Stomach (tissue), 9 donors: ENCODE results near the gene STK11. TPM values are rescaled to one million over a fixed set of nuclear protein-coding genes. Genes with fewer than 3 reads are reported as not detected.
"Not testable (repeated sequence)": the region's sequence is repeated elsewhere in the genome, so short reads cannot be mapped to it uniquely, and the experiment has no call there.

ENCODE experiments used
- DNase-seq, 2 donors: peaks; one replicate each; pipeline versions ENCODE4 v3.0.0 to v3.0.0-alpha.2; 2013 to 2019
- H3K27ac ChIP-seq, 5 donors: fragments of 200-600 bp in 4 of 5; sonication (generic) in 4 of 5; one replicate each; pipeline ENCODE4 v1.5.1; 2013 to 2019; ENCODE audit warnings: mild to moderate bottlenecking in 1 of 5, moderate library complexity in 1 of 5
- H3K27me3 ChIP-seq, 3 donors: fragments of 200-600 bp; sonication (generic); one replicate each; pipeline ENCODE4 v1.5.1; 2017 to 2019; ENCODE audit warnings: mixed run types in 1 of 3
- H3K36me3 ChIP-seq, 4 donors: fragments of 200-600 bp; sonication (generic); 1 replicate in 3 of 4; 2 replicates in 1 of 4; pipeline ENCODE4 v1.5.1; 2016 to 2019
- H3K4me1 ChIP-seq, 4 donors: fragments of 200-600 bp; sonication (generic); one replicate each; pipeline ENCODE4 v1.5.1; 2016 to 2019
- H3K4me3 ChIP-seq, 4 donors: fragments of 200-600 bp; sonication (generic) in 3 of 4; one replicate each; pipeline ENCODE4 v1.5.1; 2016 to 2019; ENCODE audit warnings: mild to moderate bottlenecking in 1 of 4
- H3K9me3 ChIP-seq, 4 donors: fragments of 200-600 bp; sonication (generic); one replicate each; pipeline ENCODE4 v1.5.1; 2016 to 2019
- CTCF ChIP-seq, 7 experiments: fragments of 450-650 bp in 4 of 7; fragments of 200-600 bp in 3 of 7; sonication (generic) in 3 of 7; IDR thresholded peaks; one replicate each; pipeline ENCODE4 v1.5.1; 2016 to 2019; ENCODE audit warnings: antibody characterized with exemption in 7 of 7, control low read depth in 2 of 7, mild to moderate bottlenecking in 1 of 7
- EP300 ChIP-seq: sonication (generic); formaldehyde crosslinking; IDR thresholded peaks from one replicate; pipeline ENCODE4 v1.6.1; 2017; ENCODE audit warnings: antibody characterized with exemption
- POLR2A ChIP-seq, 4 donors: fragments of 450-650 bp; IDR thresholded peaks; one replicate each; pipeline ENCODE4 v1.6.1; 2016; ENCODE audit warnings: antibody characterized with exemption in 4 of 4, control low read depth in 2 of 4, mild to moderate bottlenecking in 1 of 4, moderate library complexity in 1 of 4
- POLR2AphosphoS5 ChIP-seq, 3 donors: sonication (generic); formaldehyde crosslinking; IDR thresholded peaks; one replicate each; pipeline ENCODE4 v1.6.1; 2016; ENCODE audit warnings: antibody characterized with exemption in 3 of 3
- WGBS, 5 donors: extraction: QIAGEN DNeasy Blood & Tissue Kit in 3 of 5; methylation state at CpG; one replicate each; pipeline versions ENCODE4 v1.1.5 to v1.1.7; 2013 to 2018; 5-methylcytosine and 5-hydroxymethylcytosine counted together
- intact Hi-C: fragments of 100-400 bp; cut with DNase I; formaldehyde crosslinking; loops from one replicate; pipeline ENCODE4 v1.15.1; 2023; ENCODE audit warnings: low total_unique reads
- polyA plus RNA-seq, 3 donors: library from polyadenylated mRNA; stranded (reverse); fragments of 200-250 nt; gene quantifications; one replicate each; pipeline ENCODE4 v1.2.3, GENCODE V29; 2013
- total RNA-seq, 5 donors: library from RNA; depleted of rRNA; stranded (reverse); fragments of >200 nt; gene quantifications; one replicate each; pipeline versions ENCODE4 v1.1.0 to v1.2.3, GENCODE V29; 2014 to 2016
- donor health status: healthy with polysubstance abuse.
- donor health status: Bipolar disorder and iron deficiency.
- donor health status: healthy.

Gene STK11
- total and polyA plus RNA-seq, 8 donors, result 43.1 to 368 (median 63.1) TPM

- Histone ChIP-seq H3K4me1 (peaks cover 66 to 79% (median 78%) of the 10 kb centered on the region in 4 donors), H3K4me3 (peak overlapping the region; percentile 1 to 84 (median 20)), H3K27ac (peak overlapping the region; percentile 80 to 100 (median 95)), H3K9me3 (no peaks in the 10 kb centered on the region), H3K27me3 (no peaks in the 10 kb centered on the region), H3K36me3 (peaks cover 0 to 5% (median 0%) of the 10 kb centered on the region in 4 donors)
- TF ChIP-seq EP300 (no peak), POLR2AphosphoS5 (IDR thresholded peaks at IDR 0.05) (peak in 1 of 3 donors; percentile 66)
- intact Hi-C loops, result loop anchor here (2.0 kb wide), 1 partner anchor 22 kb away; no protein-coding TSS in a partner anchor
- 2 to 31% (median 10%) methylated on average over 8 to 31 of the region's 31 CpGs for WGBS, 5 donors
- DNase-seq, result peak; percentile 70 to 88
These were observed 39.3 kb downstream of the STK11 start for GRCh38 chr19:1244693-1245451.

- intact Hi-C loops, result loop anchor here (2.0 kb wide), 1 partner anchor 21 kb away; no protein-coding TSS in a partner anchor
- peak overlapping the region in 3 of 4 donors; percentile 12 to 84 (median 28) for H3K4me3 ChIP-seq
- TF ChIP-seq EP300 (peak; percentile 80), POLR2AphosphoS5 (IDR thresholded peaks at IDR 0.05) (peak; percentile 31 to 60 (median 50)), POLR2A (IDR thresholded peaks at IDR 0.05) (no peak), CTCF (IDR thresholded peaks at IDR 0.05) (no peak)
These were observed 40.1 kb downstream of the STK11 start for GRCh38 chr19:1245494-1246264.

DNA sequence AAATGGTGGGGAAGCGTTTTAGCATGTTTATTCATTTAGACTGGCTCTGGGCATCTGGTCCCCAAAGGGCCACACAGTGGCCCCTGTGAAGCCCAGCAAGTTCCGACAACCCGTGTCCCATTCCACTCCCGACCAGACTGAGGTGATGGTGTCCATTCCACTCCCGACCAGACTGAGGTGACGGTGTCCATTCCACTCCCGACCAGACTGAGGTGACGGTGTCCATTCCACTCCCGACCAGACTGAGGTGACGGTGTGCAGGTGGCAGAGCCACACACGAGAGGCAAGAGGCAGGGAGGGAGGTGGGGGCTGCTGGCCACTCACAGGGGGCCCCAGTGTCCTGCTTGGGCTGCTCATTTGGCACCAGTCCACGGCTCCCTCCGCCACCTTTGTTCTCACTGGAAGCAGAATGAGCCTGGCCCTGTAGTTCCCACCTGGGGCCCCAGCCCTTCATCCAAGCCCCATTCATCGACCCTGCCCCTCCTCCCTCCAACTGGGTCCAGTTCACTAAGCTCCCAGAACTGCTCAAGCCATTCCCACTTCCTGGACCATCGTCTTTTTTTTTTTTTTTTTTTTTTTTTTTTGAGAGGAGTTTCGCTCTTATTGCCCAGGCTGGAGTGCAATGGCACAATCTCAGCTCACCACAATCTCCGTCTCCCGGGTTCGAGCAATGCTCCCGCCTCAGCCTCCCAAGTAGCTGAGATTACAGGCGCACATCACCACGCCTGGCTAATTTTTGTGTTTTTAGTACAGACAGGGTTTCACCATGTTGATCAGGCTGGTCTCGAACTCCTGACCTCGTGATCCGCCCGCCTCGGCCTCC, 40.9 kb downstream of the STK11 start:
- intact Hi-C loops, H3K27me3 ChIP-seq, H3K9me3 ChIP-seq, H3K4me3 ChIP-seq: not testable (repeated sequence)
- peak in 1 of 2 donors; percentile 82 for DNase-seq
- 68 to 75% (median 74%) methylated on average over 22 to 27 of the region's 27 CpGs for WGBS, 5 donors
- H3K4me1 ChIP-seq, result peaks cover 56 to 69% (median 67%) of the 10 kb centered on the region in 4 donors
- H3K36me3 ChIP-seq, result peaks cover 2 to 18% (median 10%) of the 10 kb centered on the region in 4 donors
- H3K27ac ChIP-seq, result peak overlapping the region; percentile 13 to 100 (median 95)

More at GRCh38 chr19:1245494-1246264, 40.1 kb downstream of the STK11 start:
- H3K4me1 ChIP-seq, result peaks cover 62 to 71% (median 71%) of the 10 kb centered on the region in 4 donors
- peaks cover 0 to 10% (median 4%) of the 10 kb centered on the region in 4 donors for H3K36me3 ChIP-seq
- no peaks in the 10 kb centered on the region for H3K9me3 ChIP-seq
- no peaks in the 10 kb centered on the region for H3K27me3 ChIP-seq
- WGBS, 5 donors, result 53 to 59% (median 59%) methylated on average over 10 to 26 of the region's 26 CpGs
- peak; percentile 69 to 74 for DNase-seq
- peak overlapping the region; percentile 80 to 100 (median 95) for H3K27ac ChIP-seq

- Histone ChIP-seq H3K27ac (peak overlapping the region; percentile 95 to 100 (median 100)), H3K27me3 (no peaks in the 10 kb centered on the region), H3K4me1 (peaks cover 60 to 74% (median 66%) of the 10 kb centered on the region in 4 donors), H3K36me3 (peaks cover 9 to 25% (median 15%) of the 10 kb centered on the region in 4 donors), H3K9me3 (no peaks in the 10 kb centered on the region), H3K4me3 (peak overlapping the region; percentile 68 to 94 (median 84))
- 51 to 78% (median 60%) methylated on average over 5 to 8 of the region's 8 CpGs for WGBS, 5 donors
- TF ChIP-seq EP300 (no peak), POLR2A (IDR thresholded peaks at IDR 0.05) (no peak), POLR2AphosphoS5 (IDR thresholded peaks at IDR 0.05) (no peak), CTCF (IDR thresholded peaks at IDR 0.05) (no peak)
- DNase-seq, result no peak
- intact Hi-C loops, result no loop called here
These were observed 42.2 kb downstream of the STK11 start for GRCh38 chr19:1247748-1248138.
